ENCODE results near the gene XPO6.

DNA sequence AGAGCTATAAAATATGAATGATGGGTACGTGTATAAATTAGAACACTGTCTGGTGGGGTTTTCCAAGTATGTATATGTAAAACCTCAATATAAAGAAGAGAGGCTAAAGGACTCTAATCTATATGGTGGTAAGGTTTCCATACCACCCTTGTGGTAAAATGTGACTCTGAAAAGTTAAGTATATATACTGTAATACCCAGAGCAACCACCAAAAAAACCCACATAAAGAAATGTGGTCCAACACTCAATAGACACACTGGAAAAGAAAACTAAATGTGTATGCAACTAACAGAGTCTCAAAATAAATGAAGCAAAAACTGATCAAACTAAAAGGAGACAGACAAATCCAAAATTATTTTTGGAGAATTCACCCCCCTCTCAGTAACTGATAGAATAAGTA, 72.2 kb downstream of the XPO6 start:
- TF ChIP-seq, protein P1, sequence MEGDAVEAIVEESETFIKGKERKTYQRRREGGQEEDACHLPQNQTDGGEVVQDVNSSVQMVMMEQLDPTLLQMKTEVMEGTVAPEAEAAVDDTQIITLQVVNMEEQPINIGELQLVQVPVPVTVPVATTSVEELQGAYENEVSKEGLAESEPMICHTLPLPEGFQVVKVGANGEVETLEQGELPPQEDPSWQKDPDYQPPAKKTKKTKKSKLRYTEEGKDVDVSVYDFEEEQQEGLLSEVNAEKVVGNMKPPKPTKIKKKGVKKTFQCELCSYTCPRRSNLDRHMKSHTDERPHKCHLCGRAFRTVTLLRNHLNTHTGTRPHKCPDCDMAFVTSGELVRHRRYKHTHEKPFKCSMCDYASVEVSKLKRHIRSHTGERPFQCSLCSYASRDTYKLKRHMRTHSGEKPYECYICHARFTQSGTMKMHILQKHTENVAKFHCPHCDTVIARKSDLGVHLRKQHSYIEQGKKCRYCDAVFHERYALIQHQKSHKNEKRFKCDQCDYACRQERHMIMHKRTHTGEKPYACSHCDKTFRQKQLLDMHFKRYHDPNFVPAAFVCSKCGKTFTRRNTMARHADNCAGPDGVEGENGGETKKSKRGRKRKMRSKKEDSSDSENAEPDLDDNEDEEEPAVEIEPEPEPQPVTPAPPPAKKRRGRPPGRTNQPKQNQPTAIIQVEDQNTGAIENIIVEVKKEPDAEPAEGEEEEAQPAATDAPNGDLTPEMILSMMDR (IDR thresholded peaks at IDR 0.05; ENCODE audit: insufficient read depth, low read length), result no peak
- TF ChIP-seq POLR2AphosphoS5 (IDR thresholded peaks at IDR 0.05; ENCODE audit: low read depth) (no peak), GABPA (IDR thresholded peaks at IDR 0.05; ENCODE audit: low read depth) (no peak), SPI1 (IDR thresholded peaks at IDR 0.05; ENCODE audit: borderline replicate concordance, low read depth) (no peak)
- TF ChIP-seq, protein P2, sequence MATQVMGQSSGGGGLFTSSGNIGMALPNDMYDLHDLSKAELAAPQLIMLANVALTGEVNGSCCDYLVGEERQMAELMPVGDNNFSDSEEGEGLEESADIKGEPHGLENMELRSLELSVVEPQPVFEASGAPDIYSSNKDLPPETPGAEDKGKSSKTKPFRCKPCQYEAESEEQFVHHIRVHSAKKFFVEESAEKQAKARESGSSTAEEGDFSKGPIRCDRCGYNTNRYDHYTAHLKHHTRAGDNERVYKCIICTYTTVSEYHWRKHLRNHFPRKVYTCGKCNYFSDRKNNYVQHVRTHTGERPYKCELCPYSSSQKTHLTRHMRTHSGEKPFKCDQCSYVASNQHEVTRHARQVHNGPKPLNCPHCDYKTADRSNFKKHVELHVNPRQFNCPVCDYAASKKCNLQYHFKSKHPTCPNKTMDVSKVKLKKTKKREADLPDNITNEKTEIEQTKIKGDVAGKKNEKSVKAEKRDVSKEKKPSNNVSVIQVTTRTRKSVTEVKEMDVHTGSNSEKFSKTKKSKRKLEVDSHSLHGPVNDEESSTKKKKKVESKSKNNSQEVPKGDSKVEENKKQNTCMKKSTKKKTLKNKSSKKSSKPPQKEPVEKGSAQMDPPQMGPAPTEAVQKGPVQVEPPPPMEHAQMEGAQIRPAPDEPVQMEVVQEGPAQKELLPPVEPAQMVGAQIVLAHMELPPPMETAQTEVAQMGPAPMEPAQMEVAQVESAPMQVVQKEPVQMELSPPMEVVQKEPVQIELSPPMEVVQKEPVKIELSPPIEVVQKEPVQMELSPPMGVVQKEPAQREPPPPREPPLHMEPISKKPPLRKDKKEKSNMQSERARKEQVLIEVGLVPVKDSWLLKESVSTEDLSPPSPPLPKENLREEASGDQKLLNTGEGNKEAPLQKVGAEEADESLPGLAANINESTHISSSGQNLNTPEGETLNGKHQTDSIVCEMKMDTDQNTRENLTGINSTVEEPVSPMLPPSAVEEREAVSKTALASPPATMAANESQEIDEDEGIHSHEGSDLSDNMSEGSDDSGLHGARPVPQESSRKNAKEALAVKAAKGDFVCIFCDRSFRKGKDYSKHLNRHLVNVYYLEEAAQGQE (IDR thresholded peaks at IDR 0.05; ENCODE audit: insufficient replicate concordance, low read depth), result no peak

Measured in HL-60 (cell line).